ENCODE results near the gene UBE3B.

DNA sequence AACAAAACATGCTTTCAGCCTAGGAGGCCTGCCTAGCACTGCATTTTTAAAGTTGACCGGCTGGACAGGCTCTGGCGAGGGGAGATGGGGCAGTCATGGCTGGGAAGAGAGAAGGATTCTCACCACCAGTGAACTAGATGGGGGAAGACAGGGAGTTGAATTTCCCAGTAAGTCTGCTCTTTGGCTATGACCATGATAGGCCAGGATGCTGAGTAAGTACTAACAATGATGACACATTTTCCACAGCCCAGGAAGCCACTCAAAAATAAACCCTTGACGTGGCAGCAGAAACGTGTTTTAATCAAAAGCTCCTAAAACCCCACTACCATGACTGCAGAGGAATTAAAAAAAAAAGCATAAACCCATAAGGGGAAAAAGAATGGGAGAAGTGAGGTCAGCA, 19.3 kb upstream of the UBE3B start:
- TF ChIP-seq, protein P1, sequence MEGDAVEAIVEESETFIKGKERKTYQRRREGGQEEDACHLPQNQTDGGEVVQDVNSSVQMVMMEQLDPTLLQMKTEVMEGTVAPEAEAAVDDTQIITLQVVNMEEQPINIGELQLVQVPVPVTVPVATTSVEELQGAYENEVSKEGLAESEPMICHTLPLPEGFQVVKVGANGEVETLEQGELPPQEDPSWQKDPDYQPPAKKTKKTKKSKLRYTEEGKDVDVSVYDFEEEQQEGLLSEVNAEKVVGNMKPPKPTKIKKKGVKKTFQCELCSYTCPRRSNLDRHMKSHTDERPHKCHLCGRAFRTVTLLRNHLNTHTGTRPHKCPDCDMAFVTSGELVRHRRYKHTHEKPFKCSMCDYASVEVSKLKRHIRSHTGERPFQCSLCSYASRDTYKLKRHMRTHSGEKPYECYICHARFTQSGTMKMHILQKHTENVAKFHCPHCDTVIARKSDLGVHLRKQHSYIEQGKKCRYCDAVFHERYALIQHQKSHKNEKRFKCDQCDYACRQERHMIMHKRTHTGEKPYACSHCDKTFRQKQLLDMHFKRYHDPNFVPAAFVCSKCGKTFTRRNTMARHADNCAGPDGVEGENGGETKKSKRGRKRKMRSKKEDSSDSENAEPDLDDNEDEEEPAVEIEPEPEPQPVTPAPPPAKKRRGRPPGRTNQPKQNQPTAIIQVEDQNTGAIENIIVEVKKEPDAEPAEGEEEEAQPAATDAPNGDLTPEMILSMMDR (IDR thresholded peaks at IDR 0.05) = no peak
- TF ChIP-seq POLR2A (IDR thresholded peaks at IDR 0.05) = no peak
